Stimulated activated CD4-positive, alpha-beta T cell treated with anti-CD3 and anti-CD28 coated beads, Interleukin-15, amount 100 ng/mL, for 48 hours (primary cell): Measurements from ENCODE around the gene PDE8B.

Source experiments
- DNase-seq, 2 donors: peaks; one replicate each; pipeline ENCODE4 v3.0.0-alpha.2; 2020; ENCODE audit warnings: low read depth in 2 of 2

PDE8B gene

DNA sequence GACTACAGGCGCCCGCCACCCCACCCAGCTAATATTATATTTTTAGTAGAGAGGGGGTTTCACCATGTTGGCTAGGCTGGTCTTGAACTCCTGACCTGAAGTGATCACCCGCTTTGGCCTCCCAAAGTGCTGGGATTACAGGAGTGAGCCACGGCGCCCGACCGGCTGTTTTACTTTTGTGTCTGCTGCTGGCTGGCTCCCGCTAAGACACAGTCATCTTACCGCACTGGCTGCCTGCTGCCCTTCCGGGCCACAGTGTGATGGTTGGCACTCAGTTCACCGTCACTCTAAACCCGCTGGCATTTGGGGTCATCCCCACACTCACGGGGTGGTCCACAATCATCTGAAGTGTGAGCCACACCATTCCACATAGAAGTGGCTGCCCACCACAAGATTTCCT is 188.0 kb downstream of the PDE8B start:
- DNase-seq = no peak

DNA sequence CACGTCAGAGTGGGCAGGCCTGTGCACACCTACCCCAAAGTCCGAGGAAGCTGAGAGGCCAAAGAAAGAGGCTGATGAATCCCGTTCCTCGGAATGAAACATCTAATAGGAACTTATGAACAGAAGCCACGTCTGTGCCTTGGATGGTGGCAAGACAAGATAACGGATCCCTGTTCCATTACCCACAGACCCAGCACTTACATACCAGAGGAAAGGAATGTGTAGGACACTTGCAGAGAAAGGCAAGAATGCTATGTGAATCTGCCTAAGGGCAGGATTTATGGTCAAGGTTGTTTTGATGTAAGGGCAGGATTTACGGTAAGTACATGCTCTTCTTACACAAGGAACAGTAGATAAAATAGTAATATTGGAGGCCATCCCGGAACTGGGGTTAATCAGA is 188.4 kb downstream of the PDE8B start:
- no peak for DNase-seq

DNA sequence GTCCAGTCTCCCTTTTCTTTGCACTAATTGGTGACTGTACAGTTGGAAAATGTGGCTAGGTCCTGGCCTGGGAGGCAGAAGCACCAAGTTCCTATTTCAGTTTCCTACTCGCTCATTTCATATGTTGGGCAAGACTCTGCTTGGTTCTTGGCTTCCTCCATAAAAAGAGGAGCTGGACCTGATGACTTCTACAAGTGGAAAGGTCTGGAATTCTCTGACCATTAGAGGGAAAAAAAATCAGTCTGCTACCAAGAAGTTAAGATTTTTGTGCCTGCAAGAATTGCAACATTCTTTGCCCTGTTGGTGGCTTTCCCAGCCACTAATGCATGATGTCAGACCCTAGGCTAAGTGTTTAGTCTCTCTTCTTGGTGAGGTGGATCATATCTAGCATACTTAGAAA is 190.2 kb downstream of the PDE8B start:
- DNase-seq = no peak

DNA sequence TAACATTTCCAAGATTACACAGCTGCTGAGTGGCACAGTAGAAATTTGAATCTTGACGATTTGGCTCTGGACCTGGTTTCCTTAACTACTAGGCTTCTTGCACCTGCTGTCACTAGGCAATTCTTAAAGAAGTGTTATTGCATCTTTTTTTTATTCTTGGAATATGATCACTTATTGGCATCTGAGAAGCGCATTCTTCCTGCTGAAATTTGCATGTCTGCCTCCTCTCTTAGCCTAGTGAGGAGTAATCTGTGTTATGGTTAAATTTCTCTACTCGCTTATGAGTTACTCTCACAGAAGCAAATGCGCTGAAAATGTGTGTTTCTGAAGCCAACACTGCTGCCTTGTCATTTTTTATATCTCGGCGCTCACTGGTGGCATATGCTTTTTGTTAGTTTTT is 192.3 kb downstream of the PDE8B start:
- DNase-seq = no peak

DNA sequence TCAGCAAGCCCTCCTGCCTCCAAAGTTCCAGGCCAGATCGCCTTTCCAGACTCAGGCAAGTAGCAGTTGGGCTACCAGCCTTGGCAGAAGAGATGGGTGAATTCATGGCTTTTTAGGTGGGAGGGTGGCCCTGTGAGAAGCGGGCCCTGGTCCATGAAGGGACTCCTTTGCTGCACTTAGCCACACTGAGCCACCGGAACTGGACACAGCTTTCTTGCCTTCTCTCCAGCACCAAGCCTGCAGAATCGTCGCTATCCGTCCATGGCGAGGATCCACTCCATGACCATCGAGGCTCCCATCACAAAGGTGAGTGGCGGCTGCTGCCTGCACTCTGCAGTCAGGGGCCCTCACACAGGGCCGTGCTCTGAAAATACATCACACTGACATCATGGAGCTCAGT is 196.7 kb downstream of the PDE8B start:
- DNase-seq = no peak

DNA sequence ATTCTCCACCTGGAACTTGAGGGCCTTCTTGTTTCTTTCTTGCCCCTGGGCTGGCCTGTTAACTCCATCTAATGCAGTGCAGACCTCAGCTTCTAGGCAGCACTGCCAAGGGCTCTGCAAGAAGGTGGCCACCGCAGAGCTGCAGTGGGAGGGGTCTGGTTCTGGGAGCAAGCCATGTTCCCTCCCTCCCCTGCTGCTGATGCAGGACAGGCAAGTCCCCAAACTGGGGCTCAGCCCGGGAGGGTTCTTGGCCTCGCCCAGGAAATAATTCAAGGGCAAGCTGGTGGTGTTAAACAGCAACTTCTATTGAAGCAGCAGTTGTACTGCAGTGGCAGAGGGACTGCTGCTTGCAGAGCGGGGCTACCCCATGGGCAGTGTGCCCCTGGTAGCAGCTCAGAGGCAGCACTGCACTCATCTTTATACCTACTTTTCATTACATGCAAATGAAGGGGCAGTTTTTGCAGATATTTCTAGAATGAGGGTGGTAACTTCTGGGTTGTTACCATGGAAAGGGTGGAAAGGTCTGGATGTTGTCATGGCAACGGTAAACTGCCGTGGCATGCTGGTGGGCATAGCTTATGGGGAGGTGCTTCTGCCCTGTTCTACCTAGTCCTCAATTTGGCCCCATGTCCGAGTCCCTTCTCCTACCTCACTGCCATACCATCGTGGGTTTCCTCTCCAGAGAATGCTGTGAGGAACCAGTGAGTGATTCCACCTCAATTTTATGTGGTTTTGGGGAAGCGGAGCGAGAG is 199.6 kb downstream of the PDE8B start:
- DNase-seq = no peak

DNA sequence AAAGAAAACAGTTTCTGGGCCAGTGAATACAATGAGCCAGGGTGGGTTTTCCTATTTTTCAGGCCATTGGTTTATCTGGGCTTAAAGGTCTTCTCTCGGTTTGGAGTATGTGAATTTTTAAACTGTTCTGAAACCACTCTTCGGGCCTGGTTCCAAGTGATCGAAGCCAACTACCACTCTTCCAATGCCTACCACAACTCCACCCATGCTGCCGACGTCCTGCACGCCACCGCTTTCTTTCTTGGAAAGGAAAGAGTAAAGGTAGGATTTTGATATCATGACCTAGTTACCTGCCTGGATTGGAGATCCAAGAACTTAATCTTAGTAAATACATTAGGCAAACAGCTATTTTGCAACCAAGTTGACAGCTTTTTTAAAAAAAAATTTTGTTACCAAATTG is 202.6 kb downstream of the PDE8B start:
- DNase-seq = no peak

DNA sequence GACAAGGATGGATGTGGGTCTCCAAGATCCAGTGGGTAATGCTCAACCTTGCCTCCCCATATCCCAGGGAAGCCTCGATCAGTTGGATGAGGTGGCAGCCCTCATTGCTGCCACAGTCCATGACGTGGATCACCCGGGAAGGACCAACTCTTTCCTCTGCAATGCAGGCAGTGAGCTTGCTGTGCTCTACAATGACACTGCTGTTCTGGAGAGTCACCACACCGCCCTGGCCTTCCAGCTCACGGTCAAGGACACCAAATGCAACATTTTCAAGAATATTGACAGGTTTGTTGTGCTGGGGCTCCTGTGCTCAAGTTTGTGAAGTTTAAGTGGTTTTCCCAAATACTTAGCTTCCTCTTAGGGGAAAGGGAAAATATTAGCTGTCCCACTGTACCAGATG is 207.7 kb downstream of the PDE8B start:
- DNase-seq = no peak

DNA sequence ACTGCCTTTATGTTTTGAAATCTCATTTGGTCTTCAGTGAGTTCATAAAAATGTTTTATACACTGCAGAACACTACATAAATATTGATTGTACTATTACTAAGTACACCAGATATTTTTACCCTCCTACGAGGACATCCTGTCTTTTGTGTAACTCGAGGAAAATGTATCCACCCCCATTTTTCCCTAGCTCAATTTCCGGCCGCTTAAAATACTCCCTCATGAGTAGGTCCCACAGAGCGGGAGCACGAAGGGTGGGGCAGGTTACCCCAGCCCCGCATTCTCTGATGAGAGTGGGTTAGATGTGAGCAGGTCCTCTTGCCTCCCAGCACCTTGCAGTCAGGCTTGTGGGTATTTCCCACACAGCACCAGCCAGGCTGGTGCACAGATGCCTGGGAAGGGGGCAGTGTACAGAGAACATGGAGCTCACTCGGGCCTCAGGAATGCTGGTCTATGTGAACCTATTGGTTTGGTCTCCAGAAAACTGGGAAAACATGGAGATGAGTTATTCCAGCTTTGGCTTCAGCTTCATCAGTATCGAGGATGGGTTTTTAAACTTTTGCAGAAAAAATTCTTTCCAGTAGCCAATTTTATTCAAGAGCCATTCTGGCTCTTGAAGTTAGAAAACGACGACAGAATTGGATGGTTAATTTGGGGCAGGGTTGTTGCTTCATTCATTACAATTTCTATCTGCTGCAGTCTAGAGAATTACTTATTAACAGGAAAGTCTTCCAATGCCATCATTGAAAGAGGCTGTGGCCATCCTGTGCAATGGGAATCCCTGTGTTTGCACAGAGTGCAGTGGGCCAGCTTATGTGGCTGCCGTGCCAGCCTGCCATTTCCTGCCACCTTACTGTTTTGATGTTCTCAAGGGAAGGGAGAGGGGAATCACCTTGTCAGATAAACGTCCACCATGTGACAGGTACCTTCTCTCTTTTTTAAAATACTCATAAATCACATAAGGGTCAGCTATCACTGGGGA is 208.4 kb downstream of the PDE8B start:
- no peak for DNase-seq

DNA sequence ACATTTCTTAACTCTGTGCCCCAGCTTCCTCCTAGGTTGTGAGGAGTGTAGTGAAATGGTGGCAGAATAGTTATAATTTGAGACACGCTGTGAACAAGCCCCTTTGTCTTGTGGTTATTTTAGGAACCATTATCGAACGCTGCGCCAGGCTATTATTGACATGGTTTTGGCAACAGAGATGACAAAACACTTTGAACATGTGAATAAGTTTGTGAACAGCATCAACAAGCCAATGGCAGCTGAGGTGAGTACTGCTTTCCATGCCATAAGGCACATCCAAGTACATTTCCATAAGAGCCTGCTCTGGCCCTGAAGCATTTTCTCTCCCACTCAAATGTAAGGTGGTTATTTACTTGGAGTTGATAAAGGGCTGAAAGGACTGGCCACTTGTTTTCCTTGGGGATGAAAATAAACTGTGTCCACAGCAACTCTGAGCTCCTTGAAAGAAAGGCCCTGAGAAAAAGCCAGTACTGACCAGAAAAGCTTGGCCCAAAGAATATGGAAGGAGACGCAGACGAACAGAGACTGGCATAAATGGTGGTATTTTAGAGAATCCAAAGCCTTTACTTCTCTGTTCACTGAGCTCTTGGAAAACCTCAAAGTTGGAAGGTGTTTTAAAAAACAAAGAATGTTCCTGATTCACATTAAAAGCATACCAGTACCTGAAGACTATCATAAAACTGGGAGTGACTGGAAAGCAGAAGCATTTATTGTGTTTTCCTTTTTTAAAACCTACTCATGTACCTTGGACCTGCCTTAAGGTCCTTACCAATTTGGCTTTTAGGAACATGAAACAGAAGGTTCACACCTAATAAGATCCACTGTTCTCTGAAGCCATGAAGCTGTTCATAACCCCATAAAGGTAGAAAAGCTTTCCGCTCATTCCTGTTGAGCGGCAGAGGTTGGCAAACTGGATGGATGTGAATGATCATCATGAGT is 209.4 kb downstream of the PDE8B start:
- DNase-seq = no peak

DNA sequence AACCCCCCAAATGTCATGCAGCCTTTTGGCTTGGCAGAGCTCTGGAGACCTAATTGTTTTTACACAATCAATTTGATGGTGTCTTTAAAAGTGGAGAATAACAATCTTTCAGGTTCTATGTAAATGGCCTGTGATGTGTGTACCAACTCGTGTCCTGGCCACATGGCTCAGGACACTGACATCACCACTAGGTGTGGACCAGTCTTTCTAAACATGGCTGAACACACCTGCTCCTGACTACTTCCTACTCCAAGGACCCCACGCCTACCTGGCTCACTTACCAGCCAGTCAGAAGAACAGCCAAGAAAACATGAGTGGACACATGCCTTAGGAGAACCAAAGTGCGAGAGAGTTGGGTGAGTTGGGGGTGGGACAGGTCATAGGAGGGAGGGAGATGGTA is 210.5 kb downstream of the PDE8B start:
- DNase-seq = no peak

DNA sequence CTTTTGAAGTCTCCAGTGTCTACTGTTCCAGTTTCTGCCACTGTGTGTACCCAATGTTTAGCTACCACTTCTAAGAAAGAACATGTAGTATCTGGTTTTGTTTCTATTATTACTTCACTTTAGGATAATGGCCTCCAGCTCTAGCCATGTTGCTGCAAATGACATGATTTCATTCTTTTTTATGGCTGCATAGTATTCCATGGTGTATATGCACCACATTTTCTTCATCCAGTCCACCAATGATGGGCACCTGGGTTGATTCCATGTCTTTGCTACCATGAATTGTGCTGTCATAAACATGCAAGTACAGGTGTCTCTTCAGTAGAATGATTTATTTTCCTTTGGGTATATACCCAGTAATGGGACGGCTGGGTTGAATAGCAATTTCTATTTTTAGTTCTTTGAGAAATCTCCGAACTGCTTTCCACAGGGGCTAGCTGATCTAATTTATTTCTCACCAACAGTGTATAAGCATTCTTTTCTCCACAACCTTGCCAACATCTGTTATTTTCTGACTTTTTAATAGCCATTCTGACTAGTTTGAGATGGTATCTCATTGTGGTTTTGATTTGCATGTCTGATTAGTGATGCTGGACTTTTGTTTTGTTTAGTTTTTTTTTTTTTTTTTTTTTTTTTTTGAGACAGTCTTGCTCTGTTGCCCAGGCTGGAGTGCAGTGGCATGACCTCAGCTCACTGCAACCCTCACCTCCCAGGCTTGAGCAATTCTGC is 212.7 kb downstream of the PDE8B start:
- DNase-seq = no peak

DNA sequence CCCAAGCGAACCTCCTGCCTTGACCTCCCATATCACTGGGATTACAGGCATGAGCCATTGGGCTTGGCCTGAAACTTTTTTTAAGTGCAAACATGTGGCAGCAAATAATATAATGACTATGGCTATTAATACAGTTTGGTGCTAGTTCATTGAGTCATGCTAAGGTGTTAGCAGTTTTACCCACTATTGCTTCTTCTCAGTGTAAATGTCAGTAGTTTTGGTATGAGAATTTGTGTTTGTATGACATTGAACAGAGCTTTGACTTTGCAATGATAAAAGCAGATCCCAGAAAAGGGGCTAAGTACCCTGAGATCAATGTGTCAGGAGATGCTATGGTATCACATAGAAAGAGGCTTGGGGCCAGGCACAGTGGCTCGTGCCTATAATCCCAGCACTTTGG is 214.4 kb downstream of the PDE8B start:
- DNase-seq = no peak

DNA sequence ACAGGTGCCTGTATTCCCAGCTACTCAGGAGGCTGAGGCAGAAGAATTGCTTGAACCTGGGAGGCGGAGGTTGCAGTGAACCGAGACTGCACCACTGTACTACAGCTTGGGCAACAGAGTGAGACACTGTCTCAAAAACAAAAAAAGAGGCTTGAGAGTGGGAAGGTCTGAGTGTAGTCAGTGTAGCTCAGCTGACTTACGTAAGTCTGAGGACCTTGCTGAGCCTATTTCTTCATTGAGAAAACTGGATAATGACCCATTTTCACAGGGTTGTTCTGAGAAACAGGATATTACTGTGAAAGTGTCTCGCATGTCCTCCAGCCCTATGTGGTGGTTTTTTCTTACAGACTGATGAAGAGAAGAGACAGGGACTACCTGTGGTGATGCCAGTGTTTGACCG is 214.9 kb downstream of the PDE8B start:
- no peak for DNase-seq

DNA sequence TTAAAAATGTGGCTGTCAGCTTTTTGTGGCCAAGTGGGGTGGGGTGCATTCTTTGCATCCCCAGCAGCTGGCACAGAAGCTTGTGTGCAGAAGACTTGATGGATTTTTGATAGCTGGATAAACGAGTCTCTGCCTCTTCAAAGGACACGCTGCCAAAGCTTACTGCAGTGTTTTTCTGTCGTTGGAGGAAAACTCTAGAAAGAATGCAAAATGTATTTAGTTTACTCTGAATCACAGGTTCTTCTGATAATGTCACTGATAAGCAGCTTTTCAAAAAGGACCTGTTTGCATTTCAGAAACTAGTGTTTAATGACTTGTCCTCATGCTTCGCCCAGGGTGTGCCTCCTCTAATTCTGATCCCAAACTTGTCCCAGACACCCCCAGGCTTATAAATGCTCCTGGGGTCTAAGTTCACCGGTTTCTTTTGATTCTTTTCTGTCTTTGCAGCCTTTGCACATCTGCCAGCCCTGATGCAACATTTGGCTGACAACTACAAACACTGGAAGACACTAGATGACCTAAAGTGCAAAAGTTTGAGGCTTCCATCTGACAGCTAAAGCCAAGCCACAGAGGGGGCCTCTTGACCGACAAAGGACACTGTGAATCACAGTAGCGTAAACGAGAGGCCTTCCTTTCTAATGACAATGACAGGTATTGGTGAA is 215.6 kb downstream of the PDE8B start:
- DNase-seq = no peak

DNA sequence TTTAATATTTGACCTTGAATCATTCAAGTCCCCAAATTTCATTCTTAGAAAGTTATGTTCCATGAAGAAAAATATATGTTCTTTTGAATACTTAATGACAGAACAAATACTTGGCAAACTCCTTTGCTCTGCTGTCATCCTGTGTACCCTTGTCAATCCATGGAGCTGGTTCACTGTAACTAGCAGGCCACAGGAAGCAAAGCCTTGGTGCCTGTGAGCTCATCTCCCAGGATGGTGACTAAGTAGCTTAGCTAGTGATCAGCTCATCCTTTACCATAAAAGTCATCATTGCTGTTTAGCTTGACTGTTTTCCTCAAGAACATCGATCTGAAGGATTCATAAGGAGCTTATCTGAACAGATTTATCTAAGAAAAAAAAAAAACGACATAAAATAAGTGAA is 216.2 kb downstream of the PDE8B start:
- no peak for DNase-seq

DNA sequence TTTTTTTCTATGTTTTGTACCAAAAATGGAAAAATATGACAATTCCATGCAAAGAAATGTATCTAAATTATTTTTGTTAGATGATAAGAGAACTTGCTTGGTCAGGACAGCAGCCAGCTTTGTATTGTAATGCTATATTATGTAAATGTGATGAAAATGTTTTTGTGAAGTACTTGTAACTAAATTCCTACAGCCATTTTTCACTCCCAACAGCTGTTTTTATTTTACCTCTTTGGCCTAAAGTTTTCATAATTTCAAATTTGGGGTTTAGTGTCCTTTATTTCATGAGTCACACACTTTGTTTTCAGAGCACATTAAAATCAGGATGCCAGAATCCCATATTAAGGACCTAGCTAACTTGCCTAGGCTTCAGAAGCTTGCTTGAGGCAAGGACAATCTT is 217.5 kb downstream of the PDE8B start:
- no peak for DNase-seq

DNA sequence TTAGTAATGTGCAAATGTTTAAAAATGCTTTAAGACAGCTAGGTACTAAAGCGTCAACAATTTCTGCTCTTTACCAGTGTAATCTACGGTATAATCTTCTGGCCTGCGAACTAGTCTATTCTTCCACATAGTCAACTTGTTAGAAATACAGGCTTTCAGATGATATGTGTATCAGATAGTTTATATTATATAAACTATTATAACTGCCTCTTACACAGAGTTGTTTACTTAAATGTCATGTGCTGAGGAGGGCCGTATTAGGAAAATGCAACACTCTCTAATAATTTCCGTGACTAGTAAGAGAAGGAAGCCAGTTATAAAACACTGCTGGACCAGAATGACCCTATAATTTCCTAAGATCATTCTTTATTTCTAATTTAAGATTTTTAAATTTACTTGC is 218.0 kb downstream of the PDE8B start:
- DNase-seq = no peak

DNA sequence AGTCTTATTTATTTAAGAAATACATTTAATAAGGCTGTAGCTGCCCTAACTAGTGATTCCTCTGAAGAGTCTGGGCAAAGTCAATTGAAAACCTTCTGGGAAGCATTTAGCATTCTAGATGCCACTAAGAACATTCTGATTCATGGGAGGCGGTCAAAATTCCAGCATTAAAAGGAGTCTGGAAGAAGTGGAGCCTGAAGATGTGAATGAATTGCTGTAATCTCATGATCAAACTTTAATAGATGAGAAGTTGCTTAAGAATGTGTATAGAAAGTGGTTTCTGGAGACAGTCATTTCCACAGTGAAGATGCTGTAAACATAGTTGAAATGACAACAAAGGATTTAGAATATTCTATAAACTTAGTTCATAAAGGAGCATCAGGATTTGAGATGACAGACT is 220.2 kb downstream of the PDE8B start:
- DNase-seq = no peak

DNA sequence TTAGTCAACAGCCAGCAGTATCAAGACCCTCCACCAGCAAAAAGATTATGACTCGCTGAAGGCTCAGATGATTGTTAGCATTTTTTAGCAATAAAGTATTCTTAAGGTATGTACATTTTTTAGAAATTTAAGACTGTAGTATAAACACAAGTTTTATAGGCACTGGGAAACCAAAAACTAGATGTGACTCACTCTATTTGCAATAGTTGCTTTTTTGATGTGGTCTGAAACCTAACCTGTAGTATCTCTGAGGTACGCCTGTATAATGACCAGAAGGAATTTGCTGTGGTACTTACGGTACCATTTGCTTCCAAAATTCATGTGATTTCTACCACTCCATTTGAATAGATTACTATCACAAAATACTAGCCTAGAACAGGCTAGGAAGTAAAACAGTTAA is 220.8 kb downstream of the PDE8B start:
- DNase-seq = no peak

DNA sequence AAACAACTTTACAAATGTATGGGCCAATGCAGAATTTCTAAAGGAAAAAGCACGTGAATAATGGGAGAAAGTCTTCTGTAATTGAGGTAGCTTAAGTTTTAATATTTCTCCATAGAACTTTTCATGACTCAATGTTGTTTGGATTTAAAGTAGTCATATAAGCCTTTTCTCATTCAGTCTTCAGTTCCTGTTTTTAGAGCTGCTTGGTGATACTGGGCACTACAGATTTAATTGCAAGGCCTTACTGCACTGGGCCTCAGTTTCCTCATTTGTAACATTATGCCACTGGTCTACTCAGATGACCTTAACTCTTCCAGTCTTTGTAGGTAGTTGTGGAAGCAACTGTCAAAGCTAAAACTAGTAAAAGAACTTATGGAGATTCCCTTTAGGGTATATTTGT is 221.2 kb downstream of the PDE8B start:
- no peak for DNase-seq
